Muscle of leg (tissue), 11 donors: ENCODE measurements around the gene EDC4. TPM values are rescaled to one million over a fixed set of nuclear protein-coding genes. Genes with fewer than 3 reads are reported as not detected.

Experiments used
- DNase-seq: peaks from one replicate; pipeline ENCODE4 v3.0.0; 2013
- H3K27ac ChIP-seq: one replicate; pipeline ENCODE4 v1.5.1; 2013; ENCODE audit warnings: mild to moderate bottlenecking, low read length, control low read depth
- H3K27me3 ChIP-seq: one replicate; pipeline ENCODE4 v1.6.1; 2013; ENCODE audit warnings: low read length; ENCODE audit not compliant: control insufficient read depth, insufficient read depth
- H3K36me3 ChIP-seq: one replicate; pipeline ENCODE4 v1.6.1; 2013; ENCODE audit warnings: low read length; ENCODE audit not compliant: control insufficient read depth, insufficient read depth
- H3K4me1 ChIP-seq: one replicate; pipeline ENCODE4 v1.6.1; 2013; ENCODE audit warnings: low read length; ENCODE audit not compliant: control insufficient read depth, insufficient read depth
- H3K4me3 ChIP-seq: one replicate; pipeline ENCODE4 v1.5.1; 2013; ENCODE audit warnings: low read length, control low read depth
- H3K9me3 ChIP-seq: replicated peaks from 2 replicates; pipeline ENCODE4 v1.6.1; 2013; ENCODE audit warnings: low read depth, low read length; ENCODE audit not compliant: control insufficient read depth
- WGBS: methylation state at CpG from one replicate; pipeline ENCODE4 v1.1.5; 2013; ENCODE audit warnings: missing lambda C conversion rate; ENCODE audit not compliant: insufficient coverage; 5-methylcytosine and 5-hydroxymethylcytosine counted together
- polyA plus RNA-seq, 8 donors: library from polyadenylated mRNA; unstranded; fragments of 120-200 nt; gene quantifications; one replicate each; pipeline versions ENCODE4 v1.2.1 to v1.2.3, GENCODE V29; 2013; ENCODE audit warnings: inconsistent platforms in 1 of 8, low replicate concordance in 1 of 8; ENCODE audit not compliant: insufficient read length in 8 of 8, insufficient read depth in 1 of 8
- total RNA-seq: library from RNA; stranded (reverse); fragments of 120-200 nt; gene quantifications from one replicate; pipeline ENCODE4 v1.2.4, GENCODE V29; 2013

The EDC4 gene
- total and polyA plus RNA-seq, 9 donors: 56.9 to 124 (median 113) TPM

DNA sequence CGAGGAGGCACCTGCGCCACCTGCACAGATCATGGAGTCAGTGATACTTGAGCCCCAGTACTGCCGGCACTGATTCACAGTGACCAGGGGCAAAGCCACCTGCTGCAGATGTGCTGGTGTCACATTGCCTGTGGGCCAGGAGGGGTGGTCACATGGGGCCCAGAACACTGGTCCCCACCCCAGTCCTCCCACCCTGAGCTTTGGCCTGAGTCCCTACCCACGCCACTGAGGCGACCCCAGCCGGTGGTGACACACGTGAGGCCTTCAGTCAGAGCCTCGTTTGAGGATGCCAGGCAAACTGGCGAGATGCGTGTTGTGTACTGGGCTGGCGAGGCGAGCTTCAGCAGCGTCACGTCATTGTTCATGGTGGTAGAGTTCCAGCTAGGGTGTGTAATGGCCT lies 57.3 kb downstream of the EDC4 start:
- WGBS: 90% methylated on average over 14 of the region's 14 CpGs
- Histone ChIP-seq H3K36me3 (peaks cover 71% of the 10 kb centered on the region), H3K9me3 (no peaks in the 10 kb centered on the region), H3K4me1 (peaks cover 32% of the 10 kb centered on the region), H3K4me3 (no peak overlapping the region), H3K27ac (no peak overlapping the region), H3K27me3 (no peaks in the 10 kb centered on the region)
- no peak for DNase-seq

DNA sequence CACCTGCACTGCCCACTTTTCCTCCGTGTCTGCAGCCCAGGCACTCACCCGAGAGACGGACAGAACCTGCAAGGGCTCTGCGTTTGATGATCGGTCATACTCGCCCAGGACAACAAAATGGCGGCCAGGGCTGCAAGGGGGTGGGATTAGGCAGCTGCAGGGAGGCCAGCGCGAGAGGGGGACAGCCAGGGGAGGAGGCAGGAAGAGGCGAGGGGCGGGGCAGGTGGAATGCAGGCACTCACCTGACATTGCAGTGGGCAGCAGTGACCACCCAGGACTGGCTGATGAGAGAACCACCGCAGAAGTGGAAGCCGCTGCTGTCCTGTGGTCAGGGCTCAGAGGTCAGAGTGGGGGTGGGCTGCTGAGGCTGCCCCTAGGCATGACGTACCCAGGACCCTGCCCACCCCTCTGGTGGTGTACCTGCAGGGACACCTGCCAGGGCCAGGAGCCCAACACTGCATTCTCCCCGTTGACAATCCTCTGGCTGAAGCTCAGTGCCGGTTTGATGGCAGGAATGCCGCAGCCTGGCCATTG lies 57.9 kb downstream of the EDC4 start:
- 89% methylated on average over 15 of the region's 17 CpGs for WGBS
- Histone ChIP-seq H3K4me3 (no peak overlapping the region), H3K9me3 (no peaks in the 10 kb centered on the region), H3K36me3 (peaks cover 71% of the 10 kb centered on the region), H3K4me1 (peaks cover 31% of the 10 kb centered on the region), H3K27ac (no peak overlapping the region), H3K27me3 (no peaks in the 10 kb centered on the region)
- DNase-seq: peak; percentile 6

Other genes with a start within 250 kb of the EDC4 start
- 0.18 TPM for gene CARMIL2, start 227.9 kb upstream of the EDC4 start, total RNA-seq
- gene CARMIL2, start 227.9 kb upstream of the EDC4 start, polyA plus RNA-seq: 1 to 10 TPM in 2 of 8 donors, under 1 TPM in 6; 0.17 to 1.2 (median 0.53) TPM
- 14.0 TPM for gene ACD, start 212.8 kb upstream of the EDC4 start, total RNA-seq
- gene ACD, start 212.8 kb upstream of the EDC4 start, polyA plus RNA-seq: 10 to 100 TPM; 13.7 to 19.3 (median 16.5) TPM
- 1.3 TPM for gene PARD6A, start 212.1 kb upstream of the EDC4 start, total RNA-seq
- 1 to 10 TPM in 5 of 8 donors, under 1 TPM in 3; 0.59 to 1.8 (median 1.3) TPM for gene PARD6A, start 212.1 kb upstream of the EDC4 start, polyA plus RNA-seq
- 10.2 TPM for gene ENKD1, start 206.3 kb upstream of the EDC4 start, total RNA-seq
- gene ENKD1, start 206.3 kb upstream of the EDC4 start, polyA plus RNA-seq: 10 to 100 TPM in 1 of 8 donors, 1 to 10 TPM in 7; 8.1 to 13.4 (median 9.0) TPM
- gene C16orf86, start 206.2 kb upstream of the EDC4 start, total RNA-seq: 2.6 TPM
- gene C16orf86, start 206.2 kb upstream of the EDC4 start, polyA plus RNA-seq: 1 to 10 TPM; 2.1 to 4.3 (median 2.7) TPM
- 11.4 TPM for gene GFOD2, start 153.7 kb upstream of the EDC4 start, total RNA-seq
- 10 to 100 TPM; 13.1 to 18.3 (median 14.1) TPM for gene GFOD2, start 153.7 kb upstream of the EDC4 start, polyA plus RNA-seq
- 7.1 TPM for gene RANBP10, start 66.5 kb upstream of the EDC4 start, total RNA-seq
- gene RANBP10, start 66.5 kb upstream of the EDC4 start, polyA plus RNA-seq: 10 to 100 TPM; 13.6 to 24.1 (median 20.4) TPM
- gene TSNAXIP1, start 66.2 kb upstream of the EDC4 start, total RNA-seq: 0.89 TPM
- gene TSNAXIP1, start 66.2 kb upstream of the EDC4 start, polyA plus RNA-seq: 1 to 10 TPM in 7 of 8 donors, under 1 TPM in 1; 0.80 to 1.9 (median 1.5) TPM
- 29.4 TPM for gene THAP11, start 30.7 kb upstream of the EDC4 start, total RNA-seq
- 10 to 100 TPM; 25.3 to 29.5 (median 27.2) TPM for gene THAP11, start 30.7 kb upstream of the EDC4 start, polyA plus RNA-seq
- 47.8 TPM for gene NUTF2, start 26.1 kb upstream of the EDC4 start, total RNA-seq
- gene NUTF2, start 26.1 kb upstream of the EDC4 start, polyA plus RNA-seq: 100 to 1,000 TPM; 125 to 136 (median 128) TPM
- 32.0 TPM for gene CENPT, start 25.4 kb upstream of the EDC4 start, total RNA-seq
- 10 to 100 TPM; 31.2 to 47.9 (median 39.8) TPM for gene CENPT, start 25.4 kb upstream of the EDC4 start, polyA plus RNA-seq
- gene NRN1L, start 11.8 kb downstream of the EDC4 start, total RNA-seq: 0.75 TPM
- 1 to 10 TPM in 1 of 8 donors, under 1 TPM in 5, not detected in 2; 0.24 to 1.3 (median 0.79) TPM for gene NRN1L, start 11.8 kb downstream of the EDC4 start, polyA plus RNA-seq
- gene PSKH1, start 20.2 kb downstream of the EDC4 start, total RNA-seq: 8.6 TPM
- gene PSKH1, start 20.2 kb downstream of the EDC4 start, polyA plus RNA-seq: 10 to 100 TPM; 18.1 to 26.1 (median 24.5) TPM
- gene CTRL, start 58.8 kb downstream of the EDC4 start, total RNA-seq: 0.66 TPM
- 1 to 10 TPM; 2.3 to 5.2 (median 3.6) TPM for gene CTRL, start 58.8 kb downstream of the EDC4 start, polyA plus RNA-seq
- 44.6 TPM for gene PSMB10, start 63.8 kb downstream of the EDC4 start, total RNA-seq
- gene PSMB10, start 63.8 kb downstream of the EDC4 start, polyA plus RNA-seq: 10 to 100 TPM; 24.7 to 42.1 (median 32.5) TPM
- 12.5 TPM for gene LCAT, start 71.1 kb downstream of the EDC4 start, total RNA-seq
- 10 to 100 TPM; 19.1 to 30.0 (median 26.0) TPM for gene LCAT, start 71.1 kb downstream of the EDC4 start, polyA plus RNA-seq
- 34.2 TPM for gene SLC12A4, start 95.6 kb downstream of the EDC4 start, total RNA-seq
- 10 to 100 TPM; 34.4 to 55.2 (median 43.4) TPM for gene SLC12A4, start 95.6 kb downstream of the EDC4 start, polyA plus RNA-seq
- 0.04 TPM for gene DPEP3, start 107.4 kb downstream of the EDC4 start, total RNA-seq
- gene DPEP3, start 107.4 kb downstream of the EDC4 start, polyA plus RNA-seq: under 1 TPM in 4 of 8 donors, not detected in 4; 0.05 to 0.15 (median 0.11) TPM
- gene DPEP2, start 126.4 kb downstream of the EDC4 start, total RNA-seq: 0.75 TPM
- 1 to 10 TPM in 5 of 8 donors, under 1 TPM in 3; 0.52 to 1.4 (median 1.1) TPM for gene DPEP2, start 126.4 kb downstream of the EDC4 start, polyA plus RNA-seq
- not detected for gene DPEP2NB, start 142.9 kb downstream of the EDC4 start, total RNA-seq
- not detected for gene DPEP2NB, start 142.9 kb downstream of the EDC4 start, polyA plus RNA-seq
- gene DDX28, start 150.2 kb downstream of the EDC4 start, total RNA-seq: 5.2 TPM
- gene DDX28, start 150.2 kb downstream of the EDC4 start, polyA plus RNA-seq: 1 to 10 TPM; 5.3 to 7.2 (median 6.3) TPM
- gene DUS2, start 150.2 kb downstream of the EDC4 start, total RNA-seq: 13.4 TPM
- 10 to 100 TPM; 10.1 to 13.7 (median 12.1) TPM for gene DUS2, start 150.2 kb downstream of the EDC4 start, polyA plus RNA-seq
- gene NFATC3, start 212.3 kb downstream of the EDC4 start, total RNA-seq: 39.0 TPM
- gene NFATC3, start 212.3 kb downstream of the EDC4 start, polyA plus RNA-seq: 10 to 100 TPM; 22.0 to 33.4 (median 25.9) TPM